HEK293T (cell line): Measurements from ENCODE around the gene ARPC5L.

Experiments
- CTCF ChIA-PET: fragments of 350-600 bp; formaldehyde crosslinking; extraction: SDS; loops from one replicate; lab custom pipeline; 2021; ENCODE audit warnings: antibody characterized with exemption, inconsistent platforms; lab: Yijun Ruan, JAX
- POLR2A ChIA-PET: fragments of 350-600 bp; formaldehyde crosslinking; extraction: SDS; loops from one replicate; lab custom pipeline; 2020; ENCODE audit warnings: antibody characterized with exemption, inconsistent platforms; lab: Yijun Ruan, JAX
- DNase-seq: peaks from one replicate; pipeline ENCODE4 v3.0.0; 2012; ENCODE audit warnings: mixed read lengths; ENCODE audit errors: extremely low spot score
- ARNT ChIP-seq: fragments of 450-650 bp; IDR thresholded peaks from 2 replicates; pipeline ENCODE4 v1.6.1; 2017; ENCODE audit warnings: mild to moderate bottlenecking
- BHLHE40 ChIP-seq: fragments of 450-650 bp; IDR thresholded peaks from 2 replicates; pipeline ENCODE4 v1.6.1; 2016; ENCODE audit warnings: mild to moderate bottlenecking, moderate library complexity, borderline replicate concordance
- CTBP1 ChIP-seq: fragments of 450-650 bp; IDR thresholded peaks from 2 replicates; pipeline ENCODE4 v1.6.1; 2016; ENCODE audit warnings: borderline replicate concordance
- ELF4 ChIP-seq: fragments of 450-650 bp; IDR thresholded peaks from 2 replicates; pipeline ENCODE4 v1.6.1; 2017; ENCODE audit warnings: antibody characterized with exemption
- FOXA1 ChIP-seq: fragments of 450-650 bp; IDR thresholded peaks from 2 replicates; pipeline ENCODE4 v1.6.1; 2016; ENCODE audit warnings: mild to moderate bottlenecking
- FOXK2 ChIP-seq: fragments of 450-650 bp; IDR thresholded peaks from 2 replicates; pipeline ENCODE4 v1.6.1; 2016; ENCODE audit warnings: mild to moderate bottlenecking
- FOXM1 ChIP-seq: fragments of 450-650 bp; IDR thresholded peaks from 2 replicates; pipeline ENCODE4 v1.6.1; 2017; ENCODE audit warnings: mild to moderate bottlenecking, borderline replicate concordance
- HDGF ChIP-seq: fragments of 450-650 bp; IDR thresholded peaks from 2 replicates; pipeline ENCODE4 v1.6.1; 2017; ENCODE audit warnings: antibody characterized with exemption, borderline replicate concordance
- L3MBTL2 ChIP-seq: fragments of 450-650 bp; conservative IDR thresholded peaks from 2 replicates; pipeline ENCODE4 v1.6.1; 2016; ENCODE audit warnings: mild to moderate bottlenecking
- LEF1 ChIP-seq: fragments of 450-650 bp; IDR thresholded peaks from 2 replicates; pipeline ENCODE4 v1.6.1; 2017; ENCODE audit warnings: mild to moderate bottlenecking, borderline replicate concordance
- NFRKB ChIP-seq: fragments of 450-650 bp; IDR thresholded peaks from 2 replicates; pipeline ENCODE4 v1.6.1; 2016; ENCODE audit warnings: mild to moderate bottlenecking, moderate library complexity
- PKNOX1 ChIP-seq: fragments of 450-650 bp; IDR thresholded peaks from 2 replicates; pipeline ENCODE4 v1.6.1; 2016
- SP1 ChIP-seq: fragments of 450-650 bp; IDR thresholded peaks from 2 replicates; pipeline ENCODE4 v1.6.1; 2017
- SUZ12 ChIP-seq: fragments of 450-650 bp; IDR thresholded peaks from 2 replicates; pipeline ENCODE4 v1.6.1; 2016; ENCODE audit warnings: mild to moderate bottlenecking
- TARDBP ChIP-seq: fragments of 450-650 bp; IDR thresholded peaks from 2 replicates; pipeline ENCODE4 v1.6.1; 2016
- ZNF384 ChIP-seq: fragments of 450-650 bp; IDR thresholded peaks from 2 replicates; pipeline ENCODE4 v1.6.1; 2016

Gene ARPC5L

GRCh38 chr9:124860582-124861341 lies 1.2 kb upstream of the ARPC5L start:
- POLR2A ChIA-PET = interaction anchor here (0.6 to 2.8 kb wide), 10 partner anchors 8 to 169 kb away, joined by 3 to 29 read pairs (median 6); partner anchors contain the start of genes NR6A1 and WDR38
- CTCF ChIA-PET = interaction anchor here (1.1 kb wide), 1 partner anchor 8 kb away, joined by 3 read pairs; the partner anchor contains the start of gene WDR38
- TF ChIP-seq SP1 = no peak
- no peak for TF ChIP-seq PKNOX1
- no peak for TF ChIP-seq ARNT
- no peak for TF ChIP-seq ZNF384
- TF ChIP-seq BHLHE40 = no peak
- TF ChIP-seq L3MBTL2 = no peak
- no peak for TF ChIP-seq SUZ12
- no peak for TF ChIP-seq NFRKB
- TF ChIP-seq FOXM1 = no peak
- TF ChIP-seq ELF4 = no peak
- no peak for TF ChIP-seq FOXK2
- TF ChIP-seq LEF1 = no peak
- TF ChIP-seq CTBP1 = no peak
- no peak for TF ChIP-seq TARDBP
- no peak for TF ChIP-seq HDGF
- TF ChIP-seq FOXA1 = no peak

GRCh38 chr9:124863371-124863871 lies 1.5 kb downstream of the ARPC5L start:
- no peak for DNase-seq
- ChIA-PET POLR2A (interaction anchor here (1.7 to 2.6 kb wide), 2 partner anchors 11 to 85 kb away, joined by 5 to 29 read pairs; partner anchors contain the start of gene WDR38), CTCF (interaction anchor here (1.5 to 2.2 kb wide), 2 partner anchors 11 kb away, joined by 5 to 9 read pairs; partner anchors contain the start of gene WDR38)
- TF ChIP-seq TARDBP = no peak
- no peak for TF ChIP-seq BHLHE40
- TF ChIP-seq L3MBTL2 = no peak
- TF ChIP-seq FOXA1 = no peak
- no peak for TF ChIP-seq PKNOX1
- TF ChIP-seq ZNF384 = no peak

More at GRCh38 chr9:124860582-124861341, 1.2 kb upstream of the ARPC5L start:
- no peak for DNase-seq

- TF ChIP-seq FOXM1 = no peak
- TF ChIP-seq L3MBTL2 = peak; percentile 74
- DNase-seq = peak; percentile 93
- CTCF ChIA-PET = interaction anchor here (1.5 kb wide), 1 partner anchor 13 kb away, joined by 3 read pairs; no protein-coding TSS in a partner anchor
- POLR2A ChIA-PET = interaction anchor here (0.8 to 1.9 kb wide), 4 partner anchors 9 to 262 kb away, joined by 3 to 8 read pairs (median 4); no protein-coding TSS in a partner anchor
Measured at GRCh38 chr9:124868511-124869465, 6.9 kb downstream of the ARPC5L start.

GRCh38 chr9:124869466-124869985 lies 7.6 kb downstream of the ARPC5L start:
- TF ChIP-seq ELF4 (no peak), L3MBTL2 (no peak), FOXA1 (no peak), FOXM1 (no peak), FOXK2 (no peak), SUZ12 (no peak), TARDBP (no peak), ZNF384 (no peak), CTBP1 (no peak), BHLHE40 (no peak), ARNT (no peak), HDGF (no peak), SP1 (no peak), NFRKB (no peak), LEF1 (no peak), PKNOX1 (no peak)
- CTCF ChIA-PET = interaction anchor here (0.6 to 1.5 kb wide), 2 partner anchors 14 to 196 kb away, joined by 3 read pairs; no protein-coding TSS in a partner anchor
- DNase-seq = peak; percentile 35
- POLR2A ChIA-PET = interaction anchor here (0.8 to 1.9 kb wide), 4 partner anchors 9 to 262 kb away, joined by 3 to 8 read pairs (median 4); no protein-coding TSS in a partner anchor

- peak; percentile 32; the same call in 1 of the 2 replicates for TF ChIP-seq PKNOX1
- TF ChIP-seq HDGF = no peak
- POLR2A ChIA-PET = interaction anchor here (1.0 to 1.9 kb wide), 2 partner anchors 10 to 12 kb away, joined by 3 to 8 read pairs; no protein-coding TSS in a partner anchor
Measured at GRCh38 chr9:124869986-124870560, 8.1 kb downstream of the ARPC5L start.

More at GRCh38 chr9:124869986-124870560, 8.1 kb downstream of the ARPC5L start:
- DNase-seq = no peak
- CTCF ChIA-PET = interaction anchor here (0.6 to 1.5 kb wide), 2 partner anchors 14 to 195 kb away, joined by 3 read pairs; no protein-coding TSS in a partner anchor
